HG02678 (cell line): ENCODE data around the gene C2CD2.

Experiments used
- ATAC-seq: cut with Tn5 transposase; IDR thresholded peaks from one replicate; pipeline ENCODE4 v1.9.1; 2021; ENCODE audit warnings: mild to moderate bottlenecking, moderate library complexity; ENCODE audit not compliant: unreplicated experiment

C2CD2 gene

GRCh38 chr21:41933313-41934079 is 20.3 kb downstream of the C2CD2 start:
- no peak for ATAC-seq

- no peak for ATAC-seq
Observed at GRCh38 chr21:41932576-41933312, 21.1 kb downstream of the C2CD2 start.

- no peak for ATAC-seq
Observed at GRCh38 chr21:41932191-41932575, 21.6 kb downstream of the C2CD2 start.

- no peak for ATAC-seq
Observed at GRCh38 chr21:41931041-41931451, 22.8 kb downstream of the C2CD2 start.

- ATAC-seq, result no peak
Observed at GRCh38 chr21:41929248-41929647, 24.6 kb downstream of the C2CD2 start.

GRCh38 chr21:41928621-41929220 is 25.1 kb downstream of the C2CD2 start:
- ATAC-seq, result no peak

- ATAC-seq, result no peak
Observed at GRCh38 chr21:41927727-41928409, 25.9 kb downstream of the C2CD2 start.

GRCh38 chr21:41926807-41927171 is 27.0 kb downstream of the C2CD2 start:
- no peak for ATAC-seq

GRCh38 chr21:41926117-41926806 is 27.6 kb downstream of the C2CD2 start:
- peak; percentile 47 for ATAC-seq

GRCh38 chr21:41925767-41926116 is 28.1 kb downstream of the C2CD2 start:
- ATAC-seq, result no peak

- no peak for ATAC-seq
Observed at GRCh38 chr21:41924368-41924754, 29.5 kb downstream of the C2CD2 start.

GRCh38 chr21:41923631-41924367 is 30.0 kb downstream of the C2CD2 start:
- ATAC-seq, result no peak

- no peak for ATAC-seq
Observed at GRCh38 chr21:41923186-41923585, 30.6 kb downstream of the C2CD2 start.

GRCh38 chr21:41921021-41921420 is 32.8 kb downstream of the C2CD2 start:
- ATAC-seq, result no peak

GRCh38 chr21:41920476-41920875 is 33.3 kb downstream of the C2CD2 start:
- ATAC-seq, result no peak

- no peak for ATAC-seq
Observed at GRCh38 chr21:41919666-41920398, 34.0 kb downstream of the C2CD2 start.

- ATAC-seq, result no peak
Observed at GRCh38 chr21:41918561-41919358, 35.1 kb downstream of the C2CD2 start.

GRCh38 chr21:41917531-41917930 is 36.3 kb downstream of the C2CD2 start:
- no peak for ATAC-seq
